Activated naive CD8-positive, alpha-beta T cell treated with anti-CD3 and anti-CD28 coated beads, Interleukin-2, amount 50 U/mL, for 16 hours (primary cell): ENCODE data around the gene DOCK4.

Source experiments
- DNase-seq: peaks from one replicate; pipeline ENCODE4 v3.0.0-alpha.2; 2020; ENCODE audit warnings: low read depth, low spot score

DOCK4 gene

DNA sequence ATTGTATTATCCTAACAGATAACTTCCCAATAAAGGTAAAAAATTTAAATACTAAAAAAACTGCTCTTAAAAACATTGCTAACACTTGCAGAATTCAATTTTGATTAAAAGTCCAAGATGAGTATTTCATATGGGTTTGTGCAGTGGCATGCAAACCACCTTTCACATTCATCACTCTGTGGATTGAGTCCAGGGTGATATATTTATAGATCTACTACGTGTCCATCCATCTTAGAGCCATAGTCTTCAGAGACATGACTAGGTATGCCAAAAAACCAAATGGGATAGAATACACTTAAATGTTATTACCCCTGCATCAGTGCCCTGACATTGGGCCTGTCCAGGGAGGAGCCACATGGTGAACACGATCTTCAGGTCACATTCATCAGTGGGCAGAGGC is 96.0 kb downstream of the DOCK4 start:
- DNase-seq, result no peak

DNA sequence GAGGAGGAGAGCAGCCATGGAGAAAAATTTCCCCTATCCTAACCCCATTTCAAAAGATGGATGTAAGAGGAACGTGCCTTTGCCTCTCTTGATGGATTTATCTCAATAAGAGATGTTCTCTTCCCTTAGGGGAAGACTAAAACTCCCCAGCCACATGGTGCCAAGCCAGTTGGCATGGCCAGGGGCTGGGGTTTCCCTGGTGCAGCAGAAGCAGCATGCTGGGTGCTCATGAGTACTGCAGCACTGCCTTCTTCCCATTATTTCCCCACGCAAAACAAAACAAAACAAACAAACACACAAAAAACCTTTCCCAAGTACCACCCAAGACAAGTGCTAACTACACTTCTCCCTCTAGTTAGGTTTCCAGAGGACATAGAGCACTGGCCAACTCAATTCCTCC is 97.2 kb downstream of the DOCK4 start:
- DNase-seq, result no peak

DNA sequence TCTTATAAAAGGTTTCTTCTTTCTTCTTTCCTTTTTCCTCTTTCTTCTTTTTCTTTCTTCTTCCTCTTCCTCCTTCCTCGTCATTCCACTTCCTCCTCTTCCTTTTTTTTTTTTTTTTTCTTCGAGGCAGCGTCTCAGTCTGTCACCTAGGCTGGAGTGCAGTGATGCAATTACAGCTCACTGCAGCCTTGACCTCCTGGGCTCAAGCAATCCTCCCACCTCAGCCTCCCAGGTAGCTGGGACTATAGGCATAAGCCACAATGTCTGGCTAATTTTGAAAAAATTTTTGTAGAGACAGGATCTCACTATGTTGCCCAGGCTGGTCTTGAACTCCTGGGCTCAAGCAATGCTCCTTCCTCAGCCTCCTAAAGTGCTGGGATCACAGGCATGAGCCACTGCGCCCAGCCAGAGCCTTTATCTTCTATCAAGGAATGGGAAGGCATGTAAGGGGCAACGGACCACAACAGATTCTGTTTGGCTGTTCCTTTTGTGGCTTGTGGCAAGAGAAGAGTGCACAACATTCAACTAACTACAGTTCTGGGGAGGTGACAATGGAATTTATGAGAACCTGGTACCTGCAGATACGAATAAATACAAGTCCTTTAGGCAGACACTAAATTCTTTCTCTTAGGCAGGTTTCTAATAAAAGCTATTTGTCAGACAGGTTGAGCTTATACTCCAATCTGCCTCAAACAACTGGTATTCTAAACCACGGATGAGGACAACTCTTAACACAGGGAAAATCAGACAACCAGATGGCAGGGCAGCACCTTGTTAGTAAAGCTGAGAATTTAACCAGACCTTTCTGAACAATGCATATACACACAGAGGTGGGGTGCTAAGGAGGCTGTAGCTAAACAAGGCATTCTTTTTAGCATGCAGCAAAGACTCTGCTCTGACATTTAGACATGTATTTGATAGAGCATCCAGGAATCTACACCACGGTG is 100.3 kb downstream of the DOCK4 start:
- no peak for DNase-seq

DNA sequence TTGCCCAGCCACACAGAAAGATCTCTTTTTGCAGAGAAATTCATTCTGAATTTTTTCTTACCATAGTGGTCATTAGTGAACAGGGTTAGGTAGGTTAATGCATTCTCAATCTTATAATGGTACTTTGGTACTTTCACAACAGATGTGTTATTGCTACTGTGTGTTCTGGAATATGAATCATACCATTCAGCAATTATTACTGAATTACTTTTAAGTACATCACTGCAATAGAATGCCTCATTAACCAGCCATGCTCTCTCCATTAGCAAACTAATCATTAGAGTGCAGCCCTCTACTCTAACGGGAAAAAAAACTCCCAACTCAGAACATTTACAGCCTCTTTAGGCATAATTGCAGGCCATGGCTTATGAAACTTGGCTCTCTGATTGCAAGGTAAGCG is 102.1 kb downstream of the DOCK4 start:
- DNase-seq, result no peak

DNA sequence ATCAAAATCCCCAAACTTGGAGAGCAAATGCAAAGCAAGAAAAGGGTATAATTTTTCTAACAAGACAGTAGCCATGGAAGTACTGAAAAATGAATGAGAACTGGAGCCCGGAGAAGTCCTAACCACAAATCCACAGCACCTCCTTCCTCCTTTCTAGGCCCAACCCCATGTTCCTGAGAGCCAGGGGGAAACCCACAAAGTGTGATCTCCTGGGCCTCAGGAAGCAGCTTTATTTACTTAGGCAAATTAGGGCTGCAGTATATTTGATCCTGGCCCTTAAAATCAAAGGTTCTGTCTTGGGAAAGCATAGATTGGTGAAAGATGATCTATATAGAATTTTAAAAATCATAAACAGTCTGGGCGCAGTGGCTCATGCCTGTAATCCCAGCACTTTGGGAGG is 103.0 kb downstream of the DOCK4 start:
- no peak for DNase-seq

DNA sequence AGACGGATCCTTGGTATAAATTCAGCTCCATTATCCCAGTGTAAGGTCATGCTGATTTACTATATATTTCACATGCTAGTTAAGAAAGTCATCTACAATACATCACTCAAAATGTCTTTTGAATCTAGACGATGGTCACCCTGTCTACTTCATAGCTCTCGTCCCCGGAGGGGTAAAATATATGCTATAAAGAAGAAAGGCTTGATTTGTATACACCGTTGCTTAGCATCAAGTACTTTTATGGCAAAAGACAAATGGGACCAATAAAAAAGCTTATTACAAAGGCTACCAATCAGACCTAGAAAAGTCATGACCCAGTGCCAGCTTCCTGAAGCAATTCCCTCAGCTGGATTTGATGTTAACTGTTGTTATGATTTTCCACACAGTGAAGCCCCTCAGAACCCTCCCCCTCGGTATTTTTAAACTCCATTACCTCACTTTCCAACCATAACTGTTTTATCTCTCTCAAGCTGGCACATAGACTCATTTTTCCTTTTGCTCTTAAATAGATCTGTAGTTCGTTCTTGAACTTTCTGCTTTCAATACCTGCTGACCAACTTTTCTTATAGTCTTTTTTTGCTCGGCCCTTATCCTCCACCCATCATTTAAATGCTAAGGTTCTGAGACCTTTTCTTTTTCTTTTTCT is 104.9 kb downstream of the DOCK4 start:
- DNase-seq, result no peak

DNA sequence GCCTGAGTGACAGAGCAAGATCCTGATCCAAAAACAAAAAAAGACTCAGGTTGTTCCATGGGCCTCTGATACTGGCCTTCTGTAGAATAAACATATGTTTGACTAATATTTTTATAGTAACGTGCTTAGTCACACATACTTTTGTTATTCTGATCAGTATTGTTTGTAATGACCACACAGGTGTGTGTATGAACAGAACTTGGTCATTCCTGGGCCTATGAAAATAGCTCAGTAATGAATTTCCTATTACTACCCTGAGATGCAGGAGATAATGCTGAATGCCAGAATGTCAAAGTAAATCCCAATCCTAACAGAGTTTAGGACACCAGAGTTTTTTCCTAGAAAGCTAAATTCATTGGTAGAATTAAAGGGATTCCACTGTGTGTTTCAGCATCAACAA is 108.7 kb downstream of the DOCK4 start:
- no peak for DNase-seq

DNA sequence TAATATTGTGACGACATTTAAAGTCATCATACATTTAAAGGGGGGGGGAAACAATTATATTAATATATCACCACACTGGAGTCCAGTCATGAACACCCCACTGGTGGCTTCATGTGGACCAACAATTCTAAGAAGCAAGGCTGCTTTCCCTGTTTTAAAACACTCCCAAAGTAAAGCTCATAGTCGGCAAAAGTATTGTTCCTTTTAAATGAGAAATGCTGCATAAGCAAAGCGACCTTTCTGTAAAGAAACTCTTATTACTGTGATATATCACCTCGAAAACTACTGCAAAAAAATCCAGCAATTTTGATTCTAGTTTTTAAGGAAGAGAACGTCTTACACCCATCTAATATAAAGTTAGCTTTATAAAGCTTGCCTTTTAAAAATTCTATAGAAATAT is 112.8 kb downstream of the DOCK4 start:
- no peak for DNase-seq

DNA sequence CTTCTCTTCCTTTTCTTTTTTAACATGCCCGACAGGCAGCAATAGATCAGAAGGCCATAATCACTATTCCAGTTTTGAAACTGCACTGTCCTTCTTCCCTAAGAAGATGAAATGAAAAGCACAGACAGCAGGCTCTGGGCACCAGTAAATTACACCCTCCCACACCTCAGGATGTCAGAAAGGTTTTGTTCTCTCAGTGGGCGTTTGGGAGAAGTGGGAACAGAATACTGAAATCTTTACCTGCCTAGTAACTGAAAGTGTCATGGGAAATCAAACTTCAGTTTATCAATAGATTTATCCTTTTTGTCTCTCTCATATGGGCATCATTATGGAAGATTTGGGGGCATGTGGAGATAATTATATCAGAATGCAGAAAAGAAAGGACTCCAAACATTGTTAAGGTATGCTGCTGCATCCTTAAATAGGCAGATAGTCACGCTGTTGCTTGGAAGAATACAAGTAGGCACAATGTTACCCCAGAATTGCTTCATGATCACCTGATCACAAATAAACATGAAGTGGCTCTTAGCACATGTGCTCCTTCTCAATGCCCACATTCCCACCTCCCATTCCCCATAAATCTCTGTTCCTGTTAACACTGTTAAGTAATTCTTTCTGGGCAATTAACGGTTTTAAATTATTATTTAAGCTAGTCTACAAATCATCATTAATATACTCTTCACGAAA is 113.3 kb downstream of the DOCK4 start:
- no peak for DNase-seq

DNA sequence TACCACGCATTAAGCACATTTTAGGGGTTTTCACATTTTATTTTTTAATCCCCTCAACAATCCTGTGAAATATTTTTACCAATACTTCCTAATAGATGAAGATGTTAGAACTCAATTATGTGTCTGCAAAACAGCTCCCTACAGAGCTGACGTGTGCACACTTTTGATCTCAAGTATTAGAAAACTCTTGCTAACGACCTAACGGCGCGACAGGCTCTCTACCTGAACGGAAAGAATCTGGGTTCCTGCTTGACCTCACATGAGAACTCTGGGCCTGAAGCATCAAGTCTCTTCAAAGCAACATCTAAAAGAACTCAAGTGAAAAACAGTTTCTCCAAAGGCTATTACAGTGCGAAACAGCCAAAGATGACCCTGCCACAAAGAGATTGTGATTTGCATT is 113.9 kb downstream of the DOCK4 start:
- no peak for DNase-seq

DNA sequence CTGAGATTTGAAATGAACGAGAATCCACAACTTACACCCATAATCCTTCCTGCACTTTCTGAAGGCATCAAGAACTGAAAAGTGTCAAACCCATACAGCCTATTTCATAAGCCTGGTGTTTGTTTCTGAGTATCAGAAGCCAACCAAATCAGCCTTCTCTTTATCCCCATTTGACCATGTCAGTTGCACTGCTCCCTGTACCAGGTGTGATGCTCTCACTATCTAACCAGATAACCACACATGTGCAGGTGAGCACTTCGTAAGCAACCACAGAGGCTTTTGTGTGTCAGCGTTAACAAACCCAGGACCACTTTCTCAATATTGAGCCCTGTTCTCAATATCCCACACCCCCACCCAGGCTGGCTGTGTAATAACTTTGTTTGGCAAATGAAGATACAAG is 114.4 kb downstream of the DOCK4 start:
- DNase-seq, result no peak

DNA sequence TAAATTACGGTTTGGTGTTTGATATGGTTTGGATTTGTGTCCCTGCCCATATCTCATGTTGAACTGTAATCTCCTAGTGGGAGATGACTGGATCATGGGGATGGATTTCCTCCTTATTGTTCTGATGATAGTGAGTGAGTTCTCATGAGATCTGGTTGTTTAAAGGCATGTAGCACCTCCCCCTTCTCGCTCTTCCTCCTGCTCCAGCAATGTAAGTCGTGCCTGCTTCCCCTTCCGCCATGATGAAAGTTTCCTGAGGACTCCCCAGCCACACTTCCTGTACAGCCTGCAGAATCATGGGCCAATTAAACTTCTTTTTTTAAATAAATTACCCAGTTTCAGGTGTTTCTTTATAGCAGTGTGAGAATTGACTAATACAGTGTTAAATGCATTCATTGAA is 116.6 kb downstream of the DOCK4 start:
- DNase-seq, result no peak

DNA sequence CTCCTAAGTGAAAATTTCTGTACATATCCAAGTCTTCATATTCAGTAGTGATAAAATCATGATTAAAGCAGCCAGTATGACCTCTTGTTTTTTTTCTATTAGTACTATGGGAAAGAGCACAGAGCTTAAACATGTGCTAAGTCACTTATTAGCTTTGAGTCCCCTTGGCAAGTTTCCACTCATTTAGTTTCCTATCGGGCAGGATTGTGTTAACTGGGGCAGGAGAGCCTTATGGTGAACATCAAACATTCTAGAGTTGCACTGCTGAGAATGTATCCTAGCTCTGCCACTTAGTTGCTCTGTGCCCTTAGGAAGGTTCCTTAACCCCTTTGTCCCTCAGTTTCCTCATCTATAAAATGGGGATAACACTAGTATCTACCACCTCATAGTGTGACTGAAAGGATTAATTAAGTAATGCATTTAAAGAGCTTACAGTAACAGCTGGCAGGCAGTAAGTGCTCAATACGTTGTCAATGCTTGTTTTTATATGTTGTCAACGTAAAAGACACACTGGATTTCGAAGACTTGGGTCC is 117.6 kb downstream of the DOCK4 start:
- no peak for DNase-seq

DNA sequence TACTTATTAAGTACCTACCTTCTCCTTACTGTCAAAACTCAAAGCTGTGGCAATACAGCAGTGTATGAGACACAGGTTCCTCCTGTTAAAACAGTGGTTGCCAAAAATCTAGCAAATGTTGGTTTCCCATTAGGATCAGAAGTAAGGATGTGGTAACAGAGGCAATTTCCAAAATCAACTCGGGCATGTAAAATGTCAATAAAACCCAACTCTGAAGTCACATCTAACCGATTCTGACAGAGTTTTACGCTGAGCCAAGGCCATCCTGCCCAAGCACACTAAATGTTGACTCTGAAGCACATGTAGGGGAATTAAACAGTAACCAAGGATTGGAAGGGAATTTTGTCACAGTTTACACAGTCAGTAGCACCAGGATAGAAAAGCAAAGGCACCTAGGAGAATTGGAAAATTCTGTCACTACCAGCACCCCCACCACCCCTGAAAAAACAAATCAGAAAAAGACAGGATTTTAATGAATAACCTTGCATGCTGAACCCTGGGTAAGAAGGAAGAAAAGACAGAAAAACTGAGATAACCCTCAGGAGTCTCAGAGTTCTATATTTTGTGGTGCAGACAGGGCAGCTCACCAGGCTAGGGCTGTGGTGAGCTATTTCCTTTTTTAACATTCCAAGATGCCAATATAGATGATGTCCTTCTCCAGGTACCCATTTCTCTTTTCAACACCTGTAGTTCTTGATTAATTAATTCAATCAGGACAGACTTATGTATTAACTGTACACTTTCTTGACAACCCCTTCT is 119.5 kb downstream of the DOCK4 start:
- DNase-seq, result no peak

DNA sequence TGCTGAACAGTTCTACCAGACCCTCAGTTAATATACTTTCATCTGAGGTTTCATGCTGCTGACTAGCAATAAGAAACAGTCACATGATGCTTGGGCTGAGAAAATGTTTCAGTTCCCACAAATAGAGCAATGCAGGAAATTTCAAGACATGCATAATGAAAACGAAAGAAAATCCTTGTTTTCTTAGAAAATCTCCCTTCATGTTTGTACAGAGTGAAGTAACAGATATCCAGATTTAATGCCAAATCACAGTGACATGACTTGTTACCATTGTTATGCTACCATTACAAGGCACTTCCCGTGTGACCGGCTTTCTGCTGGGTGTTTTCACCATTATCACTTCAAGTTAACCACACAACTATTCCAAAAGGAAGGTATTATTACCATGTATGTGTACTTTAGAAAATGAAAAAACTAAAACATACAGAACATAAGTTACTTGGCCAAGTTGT is 121.7 kb downstream of the DOCK4 start:
- DNase-seq, result no peak

DNA sequence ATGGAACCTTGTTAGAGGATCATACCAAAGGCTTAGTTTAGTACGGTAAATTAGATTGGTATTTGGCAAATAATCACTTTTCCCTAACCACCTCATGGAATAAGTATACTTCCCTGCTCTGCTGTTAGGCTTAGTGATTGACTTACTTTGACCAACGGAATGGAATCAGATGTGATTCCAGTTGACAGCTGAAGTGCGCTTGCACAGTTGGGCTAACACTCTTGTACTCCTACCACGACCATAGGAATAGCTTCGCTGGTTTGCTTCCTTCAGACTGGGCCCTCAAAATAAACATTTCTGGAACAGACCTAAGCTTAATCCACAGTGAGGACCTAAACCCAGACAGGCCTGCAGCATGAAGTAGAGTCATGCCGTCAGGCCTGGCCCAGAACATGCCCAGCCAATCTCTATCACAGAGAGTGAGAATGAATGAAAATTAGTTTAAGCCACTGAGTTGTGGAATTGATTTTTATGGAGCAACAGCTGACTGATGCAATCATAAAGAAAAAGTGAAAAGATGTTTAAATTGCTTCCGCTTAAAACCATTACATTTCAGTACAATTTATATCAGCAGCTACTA is 122.3 kb downstream of the DOCK4 start:
- no peak for DNase-seq

DNA sequence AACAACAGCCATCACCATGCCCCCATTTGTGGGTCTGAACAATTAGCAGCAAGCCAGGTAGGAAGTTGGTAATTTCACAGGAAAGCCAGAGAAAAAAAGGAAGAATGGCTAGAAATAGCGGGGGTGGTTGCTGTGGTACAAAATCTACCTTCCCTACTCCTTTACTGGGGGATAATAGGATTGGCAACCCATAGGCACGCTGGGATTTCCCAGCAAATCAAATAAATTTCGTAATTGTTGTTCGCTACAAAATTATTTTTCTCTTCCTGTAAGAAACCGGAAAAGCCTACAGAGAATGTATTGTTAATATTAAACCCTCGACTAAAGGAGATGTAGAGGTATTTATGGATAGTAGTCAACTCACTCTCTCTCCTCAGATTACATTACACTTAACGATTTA is 123.9 kb downstream of the DOCK4 start:
- DNase-seq, result no peak

DNA sequence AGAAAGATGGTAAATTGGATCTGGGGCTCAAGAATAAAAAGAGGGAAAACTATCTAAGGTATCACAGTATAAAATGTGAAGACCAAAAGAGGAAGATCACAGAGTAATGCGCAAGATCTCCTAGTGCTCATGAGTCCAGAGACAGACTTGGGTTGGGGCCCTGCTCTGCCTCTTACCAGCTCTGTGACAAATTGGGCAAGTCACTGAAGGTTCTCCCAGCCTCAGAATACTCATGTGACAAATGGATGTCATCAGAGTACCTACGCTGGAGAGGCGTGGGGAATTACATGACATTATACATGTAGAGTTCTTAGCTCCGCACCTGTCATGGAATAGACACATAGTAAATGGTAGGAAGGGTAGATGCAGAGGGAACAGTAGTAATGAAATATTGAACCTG is 124.4 kb downstream of the DOCK4 start:
- DNase-seq, result no peak

DNA sequence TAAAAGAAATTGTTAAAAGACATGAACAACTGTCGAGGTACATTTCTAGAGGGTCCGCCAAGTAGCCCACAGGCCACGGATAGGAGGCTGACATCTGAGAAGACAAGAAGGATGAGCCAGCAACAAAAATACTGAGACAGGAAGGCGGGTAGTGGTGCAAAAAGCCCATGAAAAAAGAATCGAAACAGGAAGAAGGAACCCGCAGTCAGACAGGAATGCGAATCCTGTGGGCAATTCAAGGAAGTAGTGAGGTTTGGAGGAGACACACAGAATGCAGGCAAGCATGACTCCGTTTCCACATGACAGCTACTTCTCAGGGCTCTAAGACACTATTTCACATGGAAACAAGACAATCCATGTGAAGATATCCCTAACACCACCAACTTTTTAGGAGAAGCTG is 125.2 kb downstream of the DOCK4 start:
- no peak for DNase-seq

DNA sequence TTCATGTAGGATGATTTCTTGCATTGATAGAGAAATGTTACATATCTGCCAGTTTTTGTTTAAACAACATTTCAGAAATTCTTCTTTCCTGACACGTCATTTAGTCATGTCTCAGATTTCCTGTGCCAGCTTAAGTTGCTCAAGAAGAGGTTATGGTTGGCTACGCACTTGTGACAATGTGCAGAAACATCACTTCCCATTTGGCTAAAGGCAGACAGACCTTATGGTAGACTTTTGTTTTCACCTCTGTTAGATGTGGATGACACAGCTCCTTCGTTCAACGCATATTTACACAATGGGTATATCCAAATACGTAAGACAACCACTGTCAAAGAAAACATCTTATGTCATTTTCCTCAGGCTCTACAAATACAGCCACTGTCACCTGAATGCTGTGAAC is 125.8 kb downstream of the DOCK4 start:
- no peak for DNase-seq

DNA sequence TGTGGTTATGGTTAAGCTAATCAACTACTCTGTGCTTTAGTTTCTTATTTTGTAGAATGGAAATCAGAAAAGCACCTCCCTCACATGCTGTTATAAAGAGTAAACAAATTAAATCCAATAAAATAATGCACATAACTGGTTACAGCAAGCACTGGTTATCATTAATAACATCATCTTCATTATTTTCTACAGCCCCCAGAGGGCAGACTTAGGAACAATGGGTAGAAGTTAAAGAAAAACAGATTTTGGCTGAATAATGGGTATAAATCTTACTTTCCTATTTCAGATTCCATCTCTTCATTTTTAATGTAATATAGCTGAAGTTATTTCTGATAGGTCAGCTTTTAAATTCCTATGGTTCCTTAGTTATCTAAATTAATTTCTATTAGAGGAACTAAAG is 126.5 kb downstream of the DOCK4 start:
- no peak for DNase-seq
